Fibroblast of the aortic adventitia (primary cell): ENCODE data around the gene PCNX2. TPM values are rescaled to one million over a fixed set of nuclear protein-coding genes. Genes with fewer than 3 reads are reported as not detected.

ENCODE experiments used
- DNase-seq: peaks from one replicate; pipeline ENCODE4 v3.0.0-alpha.2; 2010; ENCODE audit warnings: low read depth
- H3K4me3 ChIP-seq: 2 replicates; pipeline ENCODE4 v1.5.1; 2011; ENCODE audit warnings: low read depth, mild to moderate bottlenecking, control low read depth, low read length, moderate library complexity
- CTCF ChIP-seq: IDR thresholded peaks from 2 replicates; pipeline ENCODE4 v1.5.1; 2011; ENCODE audit warnings: mild to moderate bottlenecking, low read length, control low read depth, inconsistent platforms; ENCODE audit not compliant: insufficient read depth
- total RNA-seq: library from RNA; depleted of rRNA; stranded (reverse); fragments of >200 nt; gene quantifications from 2 replicates; pipeline ENCODE4 v1.2.3, GENCODE V29; 2012; ENCODE audit warnings: low replicate concordance

Gene PCNX2
- total RNA-seq, 1 donor = 70.7 TPM

DNA sequence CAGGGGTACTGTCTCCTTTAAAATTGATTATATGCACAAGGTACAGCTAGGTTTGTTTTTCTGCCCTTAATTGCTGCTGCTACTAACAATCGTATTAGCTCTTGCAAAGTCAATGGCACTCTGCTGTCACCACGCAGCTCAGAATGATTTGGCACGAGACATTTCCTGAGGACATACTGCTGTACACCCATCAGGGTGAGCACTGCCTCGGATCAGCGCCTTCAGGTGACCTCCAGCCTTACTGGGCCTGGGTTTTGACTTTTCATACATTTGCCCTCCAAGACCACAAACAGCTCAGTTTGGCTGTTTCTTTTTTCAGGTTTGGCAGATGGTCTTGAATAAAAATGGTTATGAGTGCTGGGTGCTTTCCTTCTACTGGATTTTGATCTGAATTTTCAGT, 234.3 kb downstream of the PCNX2 start:
- TF ChIP-seq CTCF = no peak
- no peak for DNase-seq
- no peak overlapping the region for H3K4me3 ChIP-seq

DNA sequence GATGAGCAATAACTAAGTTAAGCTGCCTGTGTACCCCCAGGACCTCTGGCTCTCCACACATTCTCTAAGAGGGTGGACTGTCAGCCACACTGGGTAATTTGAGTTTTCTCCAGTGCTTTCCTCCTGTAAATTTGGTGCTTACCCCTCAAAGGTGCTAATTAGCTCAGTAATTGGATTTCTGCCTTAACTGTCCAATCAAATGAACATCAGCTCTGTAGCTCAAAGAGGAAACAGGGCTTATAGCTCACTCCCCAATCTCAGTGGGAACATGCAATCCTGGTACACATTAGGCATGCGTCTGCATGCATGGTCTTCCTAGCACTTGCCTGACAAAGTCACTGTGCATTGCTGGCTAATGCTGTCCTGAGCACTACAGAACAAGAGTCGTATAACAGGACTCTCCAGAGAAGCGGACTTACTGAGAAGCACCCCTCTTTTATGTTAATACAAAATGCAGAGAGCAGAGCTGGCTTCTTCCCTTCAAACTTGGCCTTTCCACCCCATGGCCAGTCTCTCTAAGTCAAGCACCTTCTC, 235.0 kb downstream of the PCNX2 start:
- no peak for DNase-seq
- no peak for TF ChIP-seq CTCF
- no peak overlapping the region for H3K4me3 ChIP-seq

- DNase-seq = no peak
- no peak overlapping the region for H3K4me3 ChIP-seq
- TF ChIP-seq CTCF = no peak
These were observed 237.7 kb downstream of the PCNX2 start for GRCh38 chr1:233057836-233058235.

- DNase-seq = no peak
These were observed 239.5 kb downstream of the PCNX2 start for GRCh38 chr1:233055879-233056641.

DNA sequence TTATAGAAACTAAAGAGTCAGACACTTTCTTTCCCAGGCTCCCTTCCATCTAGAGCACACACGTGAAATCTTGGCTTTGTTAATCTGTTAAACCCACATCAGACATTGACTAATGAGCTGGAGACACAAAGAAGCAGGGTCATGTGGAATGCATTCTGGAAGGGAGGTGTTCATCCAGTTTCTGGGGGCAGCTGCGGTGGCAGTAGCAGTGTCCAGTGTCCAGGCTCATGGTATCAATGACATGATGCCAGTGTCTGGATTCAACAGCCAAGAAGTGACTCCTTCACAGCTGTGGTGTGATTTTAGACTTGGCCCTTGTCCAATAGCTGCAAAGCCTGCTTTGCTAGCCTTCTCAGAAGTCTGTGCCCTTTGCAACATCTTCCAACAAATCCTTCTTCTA, 249.9 kb downstream of the PCNX2 start:
- DNase-seq = peak; percentile 57
- no peak overlapping the region for H3K4me3 ChIP-seq
- TF ChIP-seq CTCF = no peak

More at GRCh38 chr1:233055879-233056641, 239.5 kb downstream of the PCNX2 start:
- no peak overlapping the region for H3K4me3 ChIP-seq
- TF ChIP-seq CTCF = no peak

DNA sequence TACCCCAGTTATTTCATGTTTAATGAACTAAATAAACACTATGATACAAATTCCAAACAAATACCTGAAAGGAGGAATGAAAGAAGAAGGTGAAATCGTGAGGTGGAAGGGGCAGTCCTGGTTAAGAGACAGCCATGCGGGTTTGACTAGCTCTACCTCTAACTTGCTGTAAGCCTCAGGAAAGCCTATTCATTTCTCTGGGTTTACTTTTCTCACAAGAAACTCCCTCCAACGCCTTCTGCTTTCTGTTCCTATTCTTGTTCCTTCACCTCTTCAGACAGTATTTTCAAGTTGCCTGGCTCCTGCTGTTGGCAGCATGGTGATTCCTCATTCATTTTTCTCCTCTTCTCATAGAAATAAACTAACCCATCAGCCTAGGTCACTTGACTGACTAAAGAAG, 252.7 kb downstream of the PCNX2 start:
- DNase-seq = no peak
- no peak overlapping the region for H3K4me3 ChIP-seq
- no peak for TF ChIP-seq CTCF

- no peak for TF ChIP-seq CTCF
- DNase-seq = no peak
- H3K4me3 ChIP-seq = no peak overlapping the region
These were observed 255.0 kb downstream of the PCNX2 start for GRCh38 chr1:233040494-233040893.
